Right lobe of liver (tissue), 6 donors: ENCODE results near the gene TAF3. TPM values are rescaled to one million over a fixed set of nuclear protein-coding genes. Genes with fewer than 3 reads are reported as not detected.
A peak's percentile ranks its signal among the peaks of the same experiment; 100 is the strongest.

Experiments
- ATAC-seq, 4 donors: fragments of 200-7000 bp; cut with Tn5 transposase; one replicate each; pipeline ENCODE4 v1.9.1; 2020; ENCODE audit warnings: mild to moderate bottlenecking in 4 of 4, moderate library complexity in 4 of 4
- DNase-seq, 3 donors: peaks; one replicate each; pipeline ENCODE4 v3.0.0-alpha.2; 2020
- H3K27ac ChIP-seq, 3 donors: fragments of 200-600 bp; one replicate each; pipeline ENCODE4 v1.8.0; 2022
- H3K27me3 ChIP-seq, 2 donors: fragments of 200-600 bp; one replicate each; pipeline ENCODE4 v1.8.0; 2022
- H3K36me3 ChIP-seq, 4 donors: fragments of 200-600 bp; sonication (generic) in 1 of 4; one replicate each; pipeline versions ENCODE4 v1.5.1 to v1.8.0; 2017 to 2022; ENCODE audit warnings: control low read depth in 1 of 4
- H3K4me1 ChIP-seq, 4 donors: fragments of 200-600 bp; sonication (generic) in 1 of 4; one replicate each; pipeline versions ENCODE4 v1.5.1 to v1.8.0; 2017 to 2022; ENCODE audit warnings: control low read depth in 1 of 4
- H3K4me3 ChIP-seq, 3 donors: fragments of 200-600 bp; one replicate each; pipeline ENCODE4 v1.8.0; 2022
- H3K9me3 ChIP-seq, 4 donors: fragments of 200-600 bp; sonication (generic) in 1 of 4; one replicate each; pipeline versions ENCODE4 v1.5.1 to v1.8.0; 2017 to 2022; ENCODE audit warnings: control low read depth in 1 of 4
- CTCF ChIP-seq, 4 donors: fragments of 200-600 bp in 3 of 4; fragments of 450-650 bp in 1 of 4; IDR thresholded peaks; one replicate each; pipeline versions ENCODE4 v1.5.1 to v1.8.0; 2016 to 2022; ENCODE audit warnings: antibody characterized with exemption in 4 of 4, mild to moderate bottlenecking in 2 of 4
- POLR2A ChIP-seq: fragments of 450-650 bp; IDR thresholded peaks from one replicate; pipeline ENCODE4 v1.6.1; 2017; ENCODE audit warnings: antibody characterized with exemption, mild to moderate bottlenecking
- WGBS: methylation state at CpG from one replicate; pipeline ENCODE4 v1.1.6; 2018; ENCODE audit warnings: low coverage, low lambda C conversion rate; ENCODE audit not compliant: insufficient coverage; ENCODE audit errors: missing lambda C conversion rate; 5-methylcytosine and 5-hydroxymethylcytosine counted together
- intact Hi-C, 2 donors: fragments of 100-400 bp; cut with DNase I; formaldehyde crosslinking; loops; one replicate each; pipeline versions ENCODE4 v1.11.2 to v1.14.1; 2022
- total RNA-seq, 6 experiments: library from RNA; depleted of rRNA in 2 of 6; stranded (reverse); fragments of >200 nt in 2 of 6; fragmentation: NEBNext Ultra II Directional in 3 of 6; extraction: Animal tissue kit (Norgen Biotek cat#: 25700) in 3 of 6; gene quantifications; one replicate each; pipeline versions ENCODE4 v1.1.0 to v1.2.4, GENCODE V29; 2016 to 2023
- donor health status: DM: no; HTN: yes; CAD: no.
- donor health status: DM: no; HTN: no; CAD: no.
- donor health status: DM: no; HTN: no; CAD: no.
- donor health status: DM: no; HTN: yes; CAD: no.
- donor health status: DM: no; HTN: yes; CAD: no.

Gene TAF3
- total RNA-seq, 6 experiments from 2014 or later = 1.9 to 3.5 (median 3.0) TPM

- Histone ChIP-seq H3K4me1 (no peaks in the 10 kb centered on the region), H3K9me3 (no peaks in the 10 kb centered on the region), H3K36me3 (peaks cover 0 to 3% (median 0%) of the 10 kb centered on the region in 4 donors), H3K27me3 (no peaks in the 10 kb centered on the region), H3K4me3 (no peak overlapping the region), H3K27ac (no peak overlapping the region)
- 75% methylated on average over 1 of the region's 2 CpGs for WGBS
- no peak for DNase-seq
- TF ChIP-seq CTCF (IDR thresholded peaks at IDR 0.05) (no peak), POLR2A (no peak)
- intact Hi-C loops = no loop called here
- no peak for ATAC-seq
Observed at GRCh38 chr10:7965457-7965856, 147.2 kb downstream of the TAF3 start.

- no peaks in the 10 kb centered on the region for H3K9me3 ChIP-seq
- intact Hi-C loops = no loop called here
- peak in 1 of 4 donors; percentile 50 for ATAC-seq
- H3K4me3 ChIP-seq = no peak overlapping the region
- no peaks in the 10 kb centered on the region for H3K27me3 ChIP-seq
- WGBS = 78% methylated on average over 1 of the region's 2 CpGs
- H3K36me3 ChIP-seq = peaks cover 0 to 3% (median 0%) of the 10 kb centered on the region in 4 donors
- no peaks in the 10 kb centered on the region for H3K4me1 ChIP-seq
- no peak for DNase-seq
- H3K27ac ChIP-seq = no peak overlapping the region
- TF ChIP-seq CTCF (IDR thresholded peaks at IDR 0.05) = no peak
- no peak for TF ChIP-seq POLR2A
Observed at GRCh38 chr10:7967035-7967434, 148.7 kb downstream of the TAF3 start.

GRCh38 chr10:7968510-7969112 lies 150.3 kb downstream of the TAF3 start:
- no peak for ATAC-seq

GRCh38 chr10:7969623-7970022 lies 151.3 kb downstream of the TAF3 start:
- intact Hi-C loops = no loop called here
- Histone ChIP-seq H3K36me3 (no peaks in the 10 kb centered on the region), H3K27ac (no peak overlapping the region), H3K4me1 (no peaks in the 10 kb centered on the region), H3K9me3 (no peaks in the 10 kb centered on the region), H3K4me3 (no peak overlapping the region), H3K27me3 (no peaks in the 10 kb centered on the region)
- ATAC-seq (peak in 2 of 4 donors; percentile 23 to 44), DNase-seq (no peak)
- 43% methylated on average over 6 of the region's 6 CpGs for WGBS
- TF ChIP-seq CTCF (IDR thresholded peaks at IDR 0.05) (no peak), POLR2A (no peak)

More at GRCh38 chr10:7968510-7969112, 150.3 kb downstream of the TAF3 start:
- TF ChIP-seq POLR2A = no peak
- no peak for TF ChIP-seq CTCF (IDR thresholded peaks at IDR 0.05)
- no peaks in the 10 kb centered on the region for H3K9me3 ChIP-seq
- no peaks in the 10 kb centered on the region for H3K27me3 ChIP-seq
- WGBS = 57% methylated on average over 1 of the region's 1 CpG
- no peak overlapping the region for H3K4me3 ChIP-seq
- H3K27ac ChIP-seq = no peak overlapping the region
- no peak for DNase-seq
- H3K4me1 ChIP-seq = no peaks in the 10 kb centered on the region
- H3K36me3 ChIP-seq = peaks cover 0 to 3% (median 0%) of the 10 kb centered on the region in 4 donors
- intact Hi-C loops = no loop called here
